ENCODE measurements around the gene COPG1. TPM values are rescaled to one million over a fixed set of nuclear protein-coding genes. Genes with fewer than 3 reads are reported as not detected.
A peak's percentile ranks its signal among the peaks of the same experiment; 100 is the strongest.

COPG1 gene
- total and polyA plus RNA-seq, 2 donors from 2014 or later = 107 to 173 TPM

- intact Hi-C loops (cut with DNase I) = no loop called here
- Histone ChIP-seq H3K9ac (ENCODE audit: low read length in 3 of 3) (no peak overlapping the region), H3K27me3 (ENCODE audit: control insufficient read depth, insufficient read depth, low read length) (no peaks in the 10 kb centered on the region), H3K36me3 (ENCODE audit: control insufficient read depth in 2 of 3, insufficient read depth in 3 of 3, low read length in 3 of 3) (no peaks in the 10 kb centered on the region), H3K9me3 (ENCODE audit: control insufficient read depth in 2 of 3, insufficient read depth in 1 of 3, low read length in 3 of 3) (no peaks in the 10 kb centered on the region), H3K4me3 (ENCODE audit: low read length in 3 of 3) (no peak overlapping the region), H3K4me1 (ENCODE audit: control insufficient read depth in 2 of 3, insufficient read depth in 2 of 3, low read depth in 1 of 3, low read length in 3 of 3) (peaks cover 0 to 6% (median 0%) of the 10 kb centered on the region in 3 donors), H3K27ac (ENCODE audit: low read depth in 2 of 2, low read length in 2 of 2) (no peak overlapping the region)
- FAIRE-seq (no peak), DNase-seq (no peak)
- TF ChIP-seq CTCF (IDR thresholded peaks at IDR 0.05; ENCODE audit: borderline replicate concordance, extremely low read depth, insufficient read depth) = no peak
Measured at GRCh38 chr3:129231331-129232119, 17.9 kb upstream of the COPG1 start.

GRCh38 chr3:129233538-129233937 is 15.9 kb upstream of the COPG1 start:
- no peak overlapping the region for H3K4me3 ChIP-seq (ENCODE audit: low read length in 3 of 3)
- no peak for TF ChIP-seq CTCF (IDR thresholded peaks at IDR 0.05; ENCODE audit: borderline replicate concordance, extremely low read depth, insufficient read depth)
- H3K27ac ChIP-seq (ENCODE audit: low read depth in 2 of 2, low read length in 2 of 2) = no peak overlapping the region
- no peak overlapping the region for H3K9ac ChIP-seq (ENCODE audit: low read length in 3 of 3)
- no peaks in the 10 kb centered on the region for H3K9me3 ChIP-seq (ENCODE audit: control insufficient read depth in 2 of 3, insufficient read depth in 1 of 3, low read length in 3 of 3)
- no peaks in the 10 kb centered on the region for H3K27me3 ChIP-seq (ENCODE audit: control insufficient read depth, insufficient read depth, low read length)
- FAIRE-seq = no peak
- intact Hi-C loops (cut with DNase I) = no loop called here
- no peaks in the 10 kb centered on the region for H3K36me3 ChIP-seq (ENCODE audit: control insufficient read depth in 2 of 3, insufficient read depth in 3 of 3, low read length in 3 of 3)
- peak in 1 of 5 donors; percentile 12 for DNase-seq
- H3K4me1 ChIP-seq (ENCODE audit: control insufficient read depth in 2 of 3, insufficient read depth in 2 of 3, low read depth in 1 of 3, low read length in 3 of 3) = peaks cover 0 to 6% (median 0%) of the 10 kb centered on the region in 3 donors

- H3K27me3 ChIP-seq (ENCODE audit: control insufficient read depth, insufficient read depth, low read length) = no peaks in the 10 kb centered on the region
- intact Hi-C loops (cut with DNase I) = no loop called here
- H3K9ac ChIP-seq (ENCODE audit: low read length in 3 of 3) = no peak overlapping the region
- H3K9me3 ChIP-seq (ENCODE audit: control insufficient read depth in 2 of 3, insufficient read depth in 1 of 3, low read length in 3 of 3) = no peaks in the 10 kb centered on the region
- H3K27ac ChIP-seq (ENCODE audit: low read depth in 2 of 2, low read length in 2 of 2) = no peak overlapping the region
- no peak for TF ChIP-seq CTCF (IDR thresholded peaks at IDR 0.05; ENCODE audit: borderline replicate concordance, extremely low read depth, insufficient read depth)
- peaks cover 0 to 2% (median 0%) of the 10 kb centered on the region in 3 donors for H3K4me1 ChIP-seq (ENCODE audit: control insufficient read depth in 2 of 3, insufficient read depth in 2 of 3, low read depth in 1 of 3, low read length in 3 of 3)
- H3K4me3 ChIP-seq (ENCODE audit: low read length in 3 of 3) = no peak overlapping the region
- H3K36me3 ChIP-seq (ENCODE audit: control insufficient read depth in 2 of 3, insufficient read depth in 3 of 3, low read length in 3 of 3) = no peaks in the 10 kb centered on the region
- DNase-seq (no peak), FAIRE-seq (no peak)
Measured at GRCh38 chr3:129234441-129234840, 15.0 kb upstream of the COPG1 start.
